Panc1 (cell line): ENCODE measurements around the gene ZNF90.

Experiments used
- POLR2AphosphoS5 ChIP-seq: IDR thresholded peaks from 2 replicates; pipeline ENCODE4 v1.6.1; 2012; ENCODE audit warnings: mild to moderate bottlenecking, low read depth, low read length, moderate library complexity
- SIN3A ChIP-seq: IDR thresholded peaks from 2 replicates; pipeline ENCODE4 v1.6.1; 2012; ENCODE audit warnings: low read depth, mild to moderate bottlenecking, low read length, moderate library complexity, borderline replicate concordance; ENCODE audit not compliant: insufficient read depth
- TF ChIP-seq, protein P1 (sequence below): fragments of 450-650 bp; IDR thresholded peaks from 2 replicates; pipeline ENCODE4 v1.5.1; 2017; ENCODE audit warnings: mild to moderate bottlenecking
- TF ChIP-seq, protein P2 (sequence below), 2 experiments: IDR thresholded peaks; 2 replicates each; pipeline ENCODE4 v1.6.1; 2011 to 2012; ENCODE audit warnings: low read depth in 2 of 2, control low read depth in 1 of 2, low read length in 1 of 2, mild to moderate bottlenecking in 1 of 2, moderate library complexity in 1 of 2; ENCODE audit not compliant: insufficient read depth in 1 of 2

DNA sequence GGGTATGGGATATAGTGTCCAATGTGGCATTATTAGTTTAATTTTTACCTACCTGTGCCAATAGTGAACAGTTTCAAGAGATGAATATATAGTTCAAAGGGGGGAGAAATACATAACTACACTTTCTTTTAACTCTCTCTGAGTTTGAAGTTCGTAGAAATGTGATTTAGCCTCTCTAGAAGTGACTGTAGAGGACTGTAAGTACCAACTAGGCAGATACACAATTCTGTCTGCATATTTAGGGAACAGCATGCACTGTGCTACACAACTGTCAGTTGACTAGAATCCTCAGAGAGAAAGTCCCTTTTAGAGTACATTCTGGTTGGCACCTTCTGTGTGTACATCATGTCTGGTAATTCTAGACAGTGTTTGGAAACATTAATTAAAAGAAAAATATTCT, 17.5 kb upstream of the ZNF90 start:
- TF ChIP-seq, protein P1, sequence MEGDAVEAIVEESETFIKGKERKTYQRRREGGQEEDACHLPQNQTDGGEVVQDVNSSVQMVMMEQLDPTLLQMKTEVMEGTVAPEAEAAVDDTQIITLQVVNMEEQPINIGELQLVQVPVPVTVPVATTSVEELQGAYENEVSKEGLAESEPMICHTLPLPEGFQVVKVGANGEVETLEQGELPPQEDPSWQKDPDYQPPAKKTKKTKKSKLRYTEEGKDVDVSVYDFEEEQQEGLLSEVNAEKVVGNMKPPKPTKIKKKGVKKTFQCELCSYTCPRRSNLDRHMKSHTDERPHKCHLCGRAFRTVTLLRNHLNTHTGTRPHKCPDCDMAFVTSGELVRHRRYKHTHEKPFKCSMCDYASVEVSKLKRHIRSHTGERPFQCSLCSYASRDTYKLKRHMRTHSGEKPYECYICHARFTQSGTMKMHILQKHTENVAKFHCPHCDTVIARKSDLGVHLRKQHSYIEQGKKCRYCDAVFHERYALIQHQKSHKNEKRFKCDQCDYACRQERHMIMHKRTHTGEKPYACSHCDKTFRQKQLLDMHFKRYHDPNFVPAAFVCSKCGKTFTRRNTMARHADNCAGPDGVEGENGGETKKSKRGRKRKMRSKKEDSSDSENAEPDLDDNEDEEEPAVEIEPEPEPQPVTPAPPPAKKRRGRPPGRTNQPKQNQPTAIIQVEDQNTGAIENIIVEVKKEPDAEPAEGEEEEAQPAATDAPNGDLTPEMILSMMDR: no peak
- TF ChIP-seq SIN3A (no peak), POLR2AphosphoS5 (no peak)
- TF ChIP-seq, protein P2, sequence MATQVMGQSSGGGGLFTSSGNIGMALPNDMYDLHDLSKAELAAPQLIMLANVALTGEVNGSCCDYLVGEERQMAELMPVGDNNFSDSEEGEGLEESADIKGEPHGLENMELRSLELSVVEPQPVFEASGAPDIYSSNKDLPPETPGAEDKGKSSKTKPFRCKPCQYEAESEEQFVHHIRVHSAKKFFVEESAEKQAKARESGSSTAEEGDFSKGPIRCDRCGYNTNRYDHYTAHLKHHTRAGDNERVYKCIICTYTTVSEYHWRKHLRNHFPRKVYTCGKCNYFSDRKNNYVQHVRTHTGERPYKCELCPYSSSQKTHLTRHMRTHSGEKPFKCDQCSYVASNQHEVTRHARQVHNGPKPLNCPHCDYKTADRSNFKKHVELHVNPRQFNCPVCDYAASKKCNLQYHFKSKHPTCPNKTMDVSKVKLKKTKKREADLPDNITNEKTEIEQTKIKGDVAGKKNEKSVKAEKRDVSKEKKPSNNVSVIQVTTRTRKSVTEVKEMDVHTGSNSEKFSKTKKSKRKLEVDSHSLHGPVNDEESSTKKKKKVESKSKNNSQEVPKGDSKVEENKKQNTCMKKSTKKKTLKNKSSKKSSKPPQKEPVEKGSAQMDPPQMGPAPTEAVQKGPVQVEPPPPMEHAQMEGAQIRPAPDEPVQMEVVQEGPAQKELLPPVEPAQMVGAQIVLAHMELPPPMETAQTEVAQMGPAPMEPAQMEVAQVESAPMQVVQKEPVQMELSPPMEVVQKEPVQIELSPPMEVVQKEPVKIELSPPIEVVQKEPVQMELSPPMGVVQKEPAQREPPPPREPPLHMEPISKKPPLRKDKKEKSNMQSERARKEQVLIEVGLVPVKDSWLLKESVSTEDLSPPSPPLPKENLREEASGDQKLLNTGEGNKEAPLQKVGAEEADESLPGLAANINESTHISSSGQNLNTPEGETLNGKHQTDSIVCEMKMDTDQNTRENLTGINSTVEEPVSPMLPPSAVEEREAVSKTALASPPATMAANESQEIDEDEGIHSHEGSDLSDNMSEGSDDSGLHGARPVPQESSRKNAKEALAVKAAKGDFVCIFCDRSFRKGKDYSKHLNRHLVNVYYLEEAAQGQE (IDR thresholded peaks at IDR 0.05; ENCODE audit: insufficient read depth in 1 of 2, low read depth in 2 of 2, low read length in 1 of 2): no peak
